HEK293T (cell line): ENCODE measurements around the gene TMC4.
A peak's percentile ranks its signal among the peaks of the same experiment; 100 is the strongest.

Experiments used
- CTCF ChIA-PET: fragments of 350-600 bp; formaldehyde crosslinking; extraction: SDS; loops from one replicate; lab custom pipeline; 2021; ENCODE audit warnings: antibody characterized with exemption, inconsistent platforms; lab: Yijun Ruan, JAX
- POLR2A ChIA-PET: fragments of 350-600 bp; formaldehyde crosslinking; extraction: SDS; loops from one replicate; lab custom pipeline; 2020; ENCODE audit warnings: antibody characterized with exemption, inconsistent platforms; lab: Yijun Ruan, JAX
- DNase-seq: peaks from one replicate; pipeline ENCODE4 v3.0.0; 2012; ENCODE audit warnings: mixed read lengths; ENCODE audit errors: extremely low spot score
- ARNT ChIP-seq: fragments of 450-650 bp; IDR thresholded peaks from 2 replicates; pipeline ENCODE4 v1.6.1; 2017; ENCODE audit warnings: mild to moderate bottlenecking
- BHLHE40 ChIP-seq: fragments of 450-650 bp; IDR thresholded peaks from 2 replicates; pipeline ENCODE4 v1.6.1; 2016; ENCODE audit warnings: mild to moderate bottlenecking, moderate library complexity, borderline replicate concordance
- CTBP1 ChIP-seq: fragments of 450-650 bp; IDR thresholded peaks from 2 replicates; pipeline ENCODE4 v1.6.1; 2016; ENCODE audit warnings: borderline replicate concordance
- ELF4 ChIP-seq: fragments of 450-650 bp; IDR thresholded peaks from 2 replicates; pipeline ENCODE4 v1.6.1; 2017; ENCODE audit warnings: antibody characterized with exemption
- FOXA1 ChIP-seq: fragments of 450-650 bp; IDR thresholded peaks from 2 replicates; pipeline ENCODE4 v1.6.1; 2016; ENCODE audit warnings: mild to moderate bottlenecking
- FOXK2 ChIP-seq: fragments of 450-650 bp; IDR thresholded peaks from 2 replicates; pipeline ENCODE4 v1.6.1; 2016; ENCODE audit warnings: mild to moderate bottlenecking
- FOXM1 ChIP-seq: fragments of 450-650 bp; IDR thresholded peaks from 2 replicates; pipeline ENCODE4 v1.6.1; 2017; ENCODE audit warnings: mild to moderate bottlenecking, borderline replicate concordance
- HDGF ChIP-seq: fragments of 450-650 bp; IDR thresholded peaks from 2 replicates; pipeline ENCODE4 v1.6.1; 2017; ENCODE audit warnings: antibody characterized with exemption, borderline replicate concordance
- L3MBTL2 ChIP-seq: fragments of 450-650 bp; conservative IDR thresholded peaks from 2 replicates; pipeline ENCODE4 v1.6.1; 2016; ENCODE audit warnings: mild to moderate bottlenecking
- LEF1 ChIP-seq: fragments of 450-650 bp; IDR thresholded peaks from 2 replicates; pipeline ENCODE4 v1.6.1; 2017; ENCODE audit warnings: mild to moderate bottlenecking, borderline replicate concordance
- NFRKB ChIP-seq: fragments of 450-650 bp; IDR thresholded peaks from 2 replicates; pipeline ENCODE4 v1.6.1; 2016; ENCODE audit warnings: mild to moderate bottlenecking, moderate library complexity
- SP1 ChIP-seq: fragments of 450-650 bp; IDR thresholded peaks from 2 replicates; pipeline ENCODE4 v1.6.1; 2017
- SUZ12 ChIP-seq: fragments of 450-650 bp; IDR thresholded peaks from 2 replicates; pipeline ENCODE4 v1.6.1; 2016; ENCODE audit warnings: mild to moderate bottlenecking
- TARDBP ChIP-seq: fragments of 450-650 bp; IDR thresholded peaks from 2 replicates; pipeline ENCODE4 v1.6.1; 2016
- ZNF384 ChIP-seq: fragments of 450-650 bp; IDR thresholded peaks from 2 replicates; pipeline ENCODE4 v1.6.1; 2016
- TF ChIP-seq, protein P1 (sequence below): fragments of 450-650 bp; IDR thresholded peaks from 2 replicates; pipeline ENCODE4 v1.6.1; 2016

The TMC4 gene

DNA sequence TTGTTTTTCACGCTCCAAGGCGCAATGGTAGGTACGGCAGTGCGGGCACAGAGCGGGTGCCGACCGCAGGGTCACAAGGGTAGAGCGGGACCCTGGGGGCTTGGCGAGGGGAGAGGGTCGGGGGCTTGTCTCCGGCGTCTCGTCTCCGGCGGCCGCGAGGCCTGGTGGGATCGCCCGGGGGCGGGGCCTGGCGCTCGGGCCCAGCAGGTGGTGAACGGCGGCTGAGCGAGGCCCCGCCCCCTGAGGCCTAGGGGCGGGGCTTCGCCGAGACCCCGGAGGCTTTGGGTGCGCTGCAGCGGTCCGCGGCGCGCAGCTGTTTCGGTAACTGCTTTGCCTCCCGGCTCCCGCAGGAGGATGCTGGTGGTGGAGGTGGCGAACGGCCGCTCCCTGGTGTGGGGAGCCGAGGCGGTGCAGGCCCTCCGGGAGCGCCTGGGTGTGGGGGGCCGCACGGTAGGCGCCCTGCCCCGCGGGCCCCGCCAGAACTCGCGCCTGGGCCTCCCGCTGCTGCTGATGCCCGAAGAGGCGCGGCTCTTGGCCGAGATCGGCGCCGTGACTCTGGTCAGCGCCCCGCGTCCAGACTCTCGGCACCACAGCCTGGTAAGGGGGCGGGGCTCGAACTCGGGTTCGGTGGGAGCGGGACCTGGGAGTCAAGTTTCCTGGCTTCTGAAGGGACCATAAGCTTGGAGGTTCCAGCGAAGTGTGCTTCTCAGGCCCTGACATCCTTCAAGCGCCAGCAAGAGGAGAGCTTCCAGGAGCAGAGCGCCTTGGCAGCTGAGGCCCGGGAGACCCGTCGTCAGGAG is 18.3 kb upstream of the TMC4 start, which contains the start of gene TSEN34:
TSEN34 (plus strand) TSS at position 298 of the 800 bp plus-strand sequence; CDS start at position 355, 57 bp downstream.
- ChIA-PET CTCF (no interaction called here), POLR2A (interaction anchor here (0.6 to 5.7 kb wide), 8 partner anchors 9 to 671 kb away, joined by 3 to 76 read pairs (median 4); partner anchors contain the start of genes CNOT3, RPS9 and TMC4)
- TF ChIP-seq ARNT (no peak), ELF4 (no peak), L3MBTL2 (no peak), BHLHE40 (no peak), TARDBP (no peak), CTBP1 (no peak), HDGF (no peak), SP1 (no peak)
- TF ChIP-seq, protein P1, sequence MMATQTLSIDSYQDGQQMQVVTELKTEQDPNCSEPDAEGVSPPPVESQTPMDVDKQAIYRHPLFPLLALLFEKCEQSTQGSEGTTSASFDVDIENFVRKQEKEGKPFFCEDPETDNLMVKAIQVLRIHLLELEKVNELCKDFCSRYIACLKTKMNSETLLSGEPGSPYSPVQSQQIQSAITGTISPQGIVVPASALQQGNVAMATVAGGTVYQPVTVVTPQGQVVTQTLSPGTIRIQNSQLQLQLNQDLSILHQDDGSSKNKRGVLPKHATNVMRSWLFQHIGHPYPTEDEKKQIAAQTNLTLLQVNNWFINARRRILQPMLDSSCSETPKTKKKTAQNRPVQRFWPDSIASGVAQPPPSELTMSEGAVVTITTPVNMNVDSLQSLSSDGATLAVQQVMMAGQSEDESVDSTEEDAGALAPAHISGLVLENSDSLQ, result no peak
- peak; percentile 71 for DNase-seq

- TF ChIP-seq CTBP1 (no peak), ARNT (no peak), ELF4 (no peak), ZNF384 (no peak), SP1 (no peak), TARDBP (no peak), L3MBTL2 (no peak), SUZ12 (no peak), LEF1 (no peak), HDGF (no peak), FOXA1 (no peak), BHLHE40 (no peak), NFRKB (no peak), FOXM1 (no peak), FOXK2 (no peak)
- TF ChIP-seq, protein P1, result no peak
- POLR2A ChIA-PET, result interaction anchor here (0.6 to 5.7 kb wide), 6 partner anchors 9 to 670 kb away, joined by 3 to 76 read pairs (median 4); partner anchors contain the start of gene RPS9
- CTCF ChIA-PET, result no interaction called here
- DNase-seq, result peak; percentile 86
Measured at GRCh38 chr19:54190503-54191010, 17.6 kb upstream of the TMC4 start.

DNA sequence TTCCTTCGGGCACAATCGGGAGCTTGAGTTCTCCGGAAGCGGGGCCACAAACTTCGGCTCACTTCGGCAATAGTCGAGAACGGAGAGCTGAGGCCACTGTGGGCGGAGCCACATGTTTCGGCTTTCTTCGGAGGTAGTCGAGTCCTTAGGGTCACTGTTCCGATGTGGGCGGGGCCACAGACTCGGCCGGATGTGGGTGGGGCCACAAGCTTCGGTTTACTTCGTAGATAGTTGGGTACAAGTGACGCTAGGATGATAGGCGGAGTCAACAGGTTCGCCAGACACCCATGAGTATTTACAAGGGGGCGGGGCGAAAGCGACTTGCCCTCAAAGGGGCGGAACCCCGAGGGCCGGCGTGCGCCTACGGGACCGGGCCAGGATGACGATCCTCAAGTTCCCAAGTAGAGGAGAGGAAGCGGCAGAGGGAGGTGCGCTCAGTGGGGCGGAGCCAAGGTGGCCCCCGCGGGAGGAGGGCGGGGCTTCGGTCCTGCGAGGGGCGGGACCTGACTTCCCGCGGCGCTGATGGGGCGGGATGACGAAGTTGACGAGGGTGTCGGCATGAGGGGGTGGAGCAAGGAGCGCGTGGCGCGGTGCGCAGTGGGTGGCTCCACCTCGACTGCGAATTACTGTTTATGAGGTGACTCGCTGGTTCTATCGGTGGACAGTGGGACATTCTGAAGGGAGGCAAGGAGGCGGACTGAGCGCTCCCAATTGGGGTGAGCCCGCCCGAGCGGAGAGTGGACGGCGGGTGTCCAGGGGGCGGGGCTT is 17.0 kb upstream of the TMC4 start:
- POLR2A ChIA-PET, result interaction anchor here (0.6 to 5.7 kb wide), 16 partner anchors 8 to 669 kb away, joined by 3 to 76 read pairs (median 3); partner anchors contain the start of genes CNOT3, NDUFA3, PRPF31 and RPS9
- TF ChIP-seq L3MBTL2 (peak; percentile 88), SUZ12 (no peak)
- TF ChIP-seq, protein P1, result peak; percentile 71
- DNase-seq, result peak; percentile 93
- CTCF ChIA-PET, result interaction anchor here (1.1 kb wide), 1 partner anchor 76 kb away, joined by 4 read pairs; no protein-coding TSS in a partner anchor

DNA sequence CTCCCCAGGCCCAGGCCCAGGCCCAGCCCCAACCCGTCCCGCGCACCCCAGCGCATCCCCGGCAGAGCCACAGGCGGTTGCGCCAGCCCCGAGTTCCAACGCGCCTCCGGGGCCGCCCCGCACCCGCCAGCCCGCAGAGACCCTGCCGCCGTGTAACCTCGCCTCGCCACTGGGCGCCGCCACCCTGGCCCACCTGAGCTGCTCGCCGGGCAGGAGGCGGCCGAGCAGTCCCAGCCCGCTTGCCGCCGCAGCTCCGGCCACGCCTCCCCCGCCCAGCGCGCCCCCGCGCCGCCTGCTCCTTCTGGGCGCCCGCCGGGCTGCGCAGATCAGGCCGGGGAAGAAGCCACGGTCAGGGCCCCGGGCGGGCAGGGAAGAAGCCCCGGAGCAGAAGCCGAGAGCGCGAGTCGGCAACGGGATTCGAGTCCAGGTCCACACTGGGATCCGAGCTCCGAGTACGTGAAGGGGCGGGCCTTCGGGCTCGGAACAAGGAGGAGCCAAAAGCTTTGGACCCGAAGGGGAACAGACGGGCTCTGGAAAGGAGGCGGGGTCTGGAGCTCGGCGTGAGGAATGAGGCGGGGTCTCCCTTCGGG is 16.3 kb upstream of the TMC4 start, which contains the start of gene MBOAT7:
MBOAT7 (minus strand) TSS at position 436 of the 590 bp plus-strand sequence. CDS start 1,072 bp downstream, outside the sequence.
- TF ChIP-seq SUZ12 (no peak), TARDBP (no peak), HDGF (no peak), BHLHE40 (no peak), ELF4 (no peak), L3MBTL2 (no peak), NFRKB (no peak), ZNF384 (no peak), FOXA1 (no peak)
- TF ChIP-seq, protein P1, result no peak
- no peak for DNase-seq
- CTCF ChIA-PET, result interaction anchor here (1.1 kb wide), 1 partner anchor 77 kb away, joined by 4 read pairs; no protein-coding TSS in a partner anchor
- POLR2A ChIA-PET, result interaction anchor here (0.6 to 5.7 kb wide), 14 partner anchors 8 to 86 kb away, joined by 3 to 76 read pairs (median 3); partner anchors contain the start of genes CNOT3, NDUFA3, PRPF31 and RPS9
